AG20443 (cell line): Measurements from ENCODE around the gene SRSF3.
"Not testable (repeated sequence)": the region's sequence is repeated elsewhere in the genome, so short reads cannot be mapped to it uniquely, and the experiment has no call there.

Experiments
- DNase-seq: peaks from one replicate; pipeline ENCODE4 v3.0.0; 2012; ENCODE audit warnings: low spot score, mixed read lengths

SRSF3 gene

GRCh38 chr6:36594029-36594815 is at the start of gene SRSF3:
Gene SRSF3 (plus strand): TSS chr6:36594362. CDS start chr6:36596763, 2,401 bp downstream.
- DNase-seq = peak; percentile 97

- DNase-seq = no peak
These were observed 48.3 kb upstream of the SRSF3 start for GRCh38 chr6:36545767-36546307.

- no peak for DNase-seq
These were observed 47.7 kb upstream of the SRSF3 start for GRCh38 chr6:36546308-36546919.

GRCh38 chr6:36546920-36547645 is 47.1 kb upstream of the SRSF3 start, which contains the start of gene STK38:
Gene STK38 (minus strand): TSS chr6:36547479. CDS start chr6:36540202, 7,277 bp downstream.
- peak; percentile 99 for DNase-seq

GRCh38 chr6:36547646-36548400 is 46.3 kb upstream of the SRSF3 start:
- no peak for DNase-seq

GRCh38 chr6:36548401-36548743 is 45.8 kb upstream of the SRSF3 start:
- DNase-seq = no peak

- DNase-seq = no peak
These were observed 43.6 kb upstream of the SRSF3 start for GRCh38 chr6:36550473-36551000.

GRCh38 chr6:36555750-36556252 is 38.4 kb upstream of the SRSF3 start:
- no peak for DNase-seq

- no peak for DNase-seq
These were observed 37.9 kb upstream of the SRSF3 start for GRCh38 chr6:36556281-36556680.

- no peak for DNase-seq
These were observed 35.0 kb upstream of the SRSF3 start for GRCh38 chr6:36559011-36559793.

- DNase-seq = no peak
These were observed 33.3 kb upstream of the SRSF3 start for GRCh38 chr6:36560822-36561221.

- no peak for DNase-seq
These were observed 30.8 kb upstream of the SRSF3 start for GRCh38 chr6:36563237-36563927.

GRCh38 chr6:36563928-36564284 is 30.3 kb upstream of the SRSF3 start:
- no peak for DNase-seq

- DNase-seq = no peak
These were observed 27.7 kb upstream of the SRSF3 start for GRCh38 chr6:36566418-36566905.

GRCh38 chr6:36570264-36570663 is 23.9 kb upstream of the SRSF3 start:
- no peak for DNase-seq

GRCh38 chr6:36571122-36572043 is 22.8 kb upstream of the SRSF3 start:
- DNase-seq = no peak

- DNase-seq = not testable (repeated sequence)
These were observed 21.5 kb upstream of the SRSF3 start for GRCh38 chr6:36572353-36573311.

- DNase-seq = no peak
These were observed 19.5 kb upstream of the SRSF3 start for GRCh38 chr6:36574679-36575078.
